ENCODE measurements around the gene SMARCC2.
"Not testable (repeated sequence)": the region's sequence is repeated elsewhere in the genome, so short reads cannot be mapped to it uniquely, and the experiment has no call there.

The SMARCC2 gene

DNA sequence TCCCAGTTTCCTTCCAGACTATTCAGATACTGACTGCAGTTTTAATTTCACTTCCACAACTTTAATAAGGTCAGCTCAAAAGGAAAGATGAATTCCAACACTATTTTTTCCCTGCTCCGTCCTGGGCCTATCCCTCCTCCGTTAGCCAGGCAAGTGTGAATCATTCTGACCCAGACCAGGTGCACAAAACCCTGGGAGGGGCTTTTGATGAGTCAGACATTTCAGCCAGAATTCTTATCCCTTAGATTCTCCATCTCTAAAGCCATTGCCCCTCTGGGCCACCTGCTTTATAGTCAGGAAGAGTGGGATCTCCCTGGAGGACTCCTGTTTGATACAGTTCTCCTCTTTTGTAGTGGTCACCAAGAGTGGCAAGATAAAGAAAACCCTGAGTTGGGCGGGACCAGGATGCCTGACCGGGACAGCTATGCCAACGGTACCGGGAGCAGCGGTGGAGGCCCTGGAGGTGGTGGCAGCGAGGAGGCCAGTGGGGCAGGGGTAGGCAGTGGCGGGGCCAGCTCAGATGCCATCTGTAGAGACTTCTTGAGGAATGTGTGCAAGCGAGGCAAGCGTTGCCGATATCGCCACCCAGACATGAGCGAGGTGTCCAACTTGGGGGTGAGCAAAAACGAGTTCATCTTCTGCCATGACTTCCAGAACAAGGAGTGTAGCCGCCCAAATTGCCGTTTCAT is 69.0 kb downstream of the SMARCC2 start:
- Histone ChIP-seq H3K36me3 (peaks cover 24% of the 10 kb centered on the region), H3K9me3 (ENCODE audit: severe bottlenecking) (peaks cover 6% of the 10 kb centered on the region), H3K27ac (no peak overlapping the region), H3K27me3 (ENCODE audit: insufficient read depth, low read depth, severe bottlenecking) (no peaks in the 10 kb centered on the region), H3K4me3 (ENCODE audit: low read depth, low read length) (no peak overlapping the region)
- TF ChIP-seq CTCF (IDR thresholded peaks at IDR 0.05; ENCODE audit: low read depth, low read length), result no peak
- no peak for DNase-seq

DNA sequence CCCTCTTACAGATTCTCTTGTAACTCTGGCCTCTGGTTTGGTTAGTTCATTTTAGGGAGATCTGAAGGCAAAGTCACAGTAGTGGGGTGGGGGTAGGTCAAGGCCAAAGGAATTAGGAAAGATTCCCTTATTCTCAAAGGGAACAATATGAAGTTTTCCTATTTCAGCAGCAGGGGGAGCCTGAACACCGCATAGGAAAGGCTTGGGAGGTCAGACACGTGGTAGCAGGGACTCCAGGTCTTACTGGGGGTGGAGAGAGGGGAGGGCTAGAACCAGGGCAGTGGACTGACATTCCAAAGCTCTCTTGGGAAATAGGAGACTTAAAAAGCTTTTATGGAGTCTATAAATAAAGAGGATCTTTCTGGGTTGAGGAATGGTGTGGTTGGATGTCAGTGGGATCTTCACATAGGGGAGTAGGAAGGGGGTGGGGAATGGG is 69.9 kb downstream of the SMARCC2 start:
- peak; percentile 68 for TF ChIP-seq CTCF (IDR thresholded peaks at IDR 0.05; ENCODE audit: low read depth, low read length)
- peak; percentile 84 for DNase-seq
- Histone ChIP-seq H3K9me3 (ENCODE audit: severe bottlenecking) (peaks cover 6% of the 10 kb centered on the region), H3K27ac (no peak overlapping the region), H3K27me3 (ENCODE audit: insufficient read depth, low read depth, severe bottlenecking) (no peaks in the 10 kb centered on the region), H3K36me3 (peaks cover 24% of the 10 kb centered on the region), H3K4me3 (ENCODE audit: low read depth, low read length) (peak overlapping the region; percentile 83)

DNA sequence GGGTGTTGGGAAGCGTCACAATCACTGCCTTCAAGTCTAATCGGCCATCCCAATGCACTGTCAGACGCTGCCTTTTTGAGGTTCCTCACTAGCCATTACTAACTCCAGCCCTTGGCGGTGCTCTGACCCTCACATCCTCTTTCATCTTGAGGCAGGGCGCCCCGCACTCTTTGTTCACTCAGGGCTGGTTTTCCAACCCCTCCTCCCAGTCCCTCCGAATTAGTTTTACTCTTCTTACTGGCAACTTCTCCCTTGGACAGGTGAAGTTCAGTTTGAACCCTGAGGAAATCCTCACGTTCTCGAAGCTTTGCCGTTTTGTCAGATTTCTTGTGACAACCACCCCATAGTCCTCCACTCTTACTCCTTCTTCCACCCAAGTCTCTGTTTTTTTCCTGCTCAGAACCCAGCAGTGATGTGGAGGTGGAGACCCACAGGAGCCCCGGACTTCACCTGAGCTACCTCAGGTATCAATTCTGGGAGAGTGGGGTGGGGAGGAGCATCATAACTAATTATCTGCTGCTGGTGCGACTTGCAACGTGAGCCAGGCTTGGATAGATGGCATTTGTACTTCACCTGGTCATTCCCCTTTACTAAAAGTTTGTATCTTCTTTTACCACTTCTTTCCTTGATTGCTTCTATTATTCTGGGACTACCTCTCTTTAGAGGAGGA is 70.5 kb downstream of the SMARCC2 start:
- H3K9me3 ChIP-seq (ENCODE audit: severe bottlenecking), result peaks cover 6% of the 10 kb centered on the region
- no peak for TF ChIP-seq CTCF (IDR thresholded peaks at IDR 0.05; ENCODE audit: low read depth, low read length)
- H3K4me3 ChIP-seq (ENCODE audit: low read depth, low read length), result peak overlapping the region; percentile 83
- H3K36me3 ChIP-seq, result peaks cover 30% of the 10 kb centered on the region
- H3K27ac ChIP-seq, result peak overlapping the region; percentile 79
- DNase-seq, result no peak
- H3K27me3 ChIP-seq (ENCODE audit: insufficient read depth, low read depth, severe bottlenecking), result no peaks in the 10 kb centered on the region

DNA sequence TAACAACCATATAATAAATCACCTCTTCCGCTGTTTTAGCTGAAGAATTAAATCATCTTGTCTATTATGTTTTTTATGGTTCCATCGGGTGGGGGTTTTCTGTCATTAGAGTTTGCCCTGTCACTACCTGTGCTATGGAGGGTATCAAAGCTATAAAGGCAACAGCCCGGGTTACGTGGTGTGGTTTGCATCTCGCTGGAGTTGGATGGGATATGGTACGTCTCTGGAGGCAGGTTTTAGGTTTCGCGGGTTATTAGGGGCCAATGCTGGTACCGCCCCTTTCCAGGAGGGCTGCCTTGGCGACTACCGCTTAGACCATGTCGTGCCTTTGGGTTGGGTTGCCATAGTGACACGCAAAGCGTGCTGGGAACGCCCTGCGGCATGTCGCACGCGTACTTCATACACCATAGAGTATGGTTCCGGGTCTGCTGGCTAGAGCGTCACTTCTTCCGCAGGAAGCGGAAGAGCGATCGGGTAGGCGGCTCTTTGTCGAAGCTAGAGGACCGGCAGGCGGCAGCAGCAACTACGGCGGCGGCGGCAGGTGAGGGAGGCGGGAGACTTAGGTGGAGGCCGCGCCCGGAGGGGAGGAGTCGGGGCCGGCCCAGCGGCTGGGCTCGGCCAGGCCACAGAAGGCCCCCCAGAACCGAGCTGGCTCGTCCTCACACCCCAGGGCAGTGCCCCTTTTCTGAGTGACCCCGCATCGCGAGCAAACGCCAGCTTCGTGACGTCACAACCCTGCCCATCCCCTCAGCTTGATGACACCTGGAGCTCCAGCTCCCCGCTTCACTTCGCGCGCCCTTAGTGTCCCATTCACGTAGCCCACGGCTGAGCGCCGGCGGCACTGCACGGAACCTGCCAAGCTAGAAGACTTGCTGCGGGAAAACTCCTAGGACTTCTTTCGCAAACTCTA is 71.2 kb downstream of the SMARCC2 start, which contains the start of gene ZC3H10:
Gene ZC3H10, plus strand, starts transcription at position 489 of the 910 bp plus-strand sequence. CDS start 2,297 bp downstream, outside the sequence.
- Histone ChIP-seq H3K36me3 (peaks cover 36% of the 10 kb centered on the region), H3K27me3 (ENCODE audit: insufficient read depth, low read depth, severe bottlenecking) (no peaks in the 10 kb centered on the region)
- peak; percentile 98 for DNase-seq

DNA sequence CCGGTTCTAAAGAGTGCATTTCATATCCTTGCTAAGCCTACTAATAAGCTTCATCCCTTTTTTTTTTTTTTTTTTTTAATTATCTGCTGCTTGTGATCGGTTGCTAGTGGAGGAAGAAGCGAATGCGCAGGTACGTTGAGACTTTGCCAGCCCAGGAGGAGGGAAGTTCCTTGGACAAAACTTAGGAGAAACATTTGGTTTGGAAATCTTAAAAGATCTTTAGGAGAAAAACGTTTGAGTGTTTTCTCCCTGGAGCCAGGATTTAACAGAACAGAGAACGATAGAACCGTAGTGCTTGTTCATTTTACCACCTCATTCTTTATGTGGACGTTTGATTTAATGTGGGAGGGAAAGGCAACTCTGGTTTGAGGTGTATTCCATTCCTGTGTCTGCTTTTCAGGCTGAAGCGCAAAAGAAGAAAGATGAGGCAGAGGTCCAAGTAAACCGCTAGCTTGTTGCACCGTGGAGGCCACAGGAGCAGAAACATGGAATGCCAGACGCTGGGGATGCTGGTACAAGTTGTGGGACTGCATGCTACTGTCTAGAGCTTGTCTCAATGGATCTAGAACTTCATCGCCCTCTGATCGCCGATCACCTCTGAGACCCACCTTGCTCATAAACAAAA is 72.1 kb downstream of the SMARCC2 start:
- not testable (repeated sequence) for H3K9me3 ChIP-seq (ENCODE audit: severe bottlenecking); DNase-seq; H3K27me3 ChIP-seq (ENCODE audit: insufficient read depth, low read depth, severe bottlenecking)
- Histone ChIP-seq H3K36me3 (peaks cover 43% of the 10 kb centered on the region), H3K4me3 (ENCODE audit: low read depth, low read length) (peak overlapping the region; percentile 96), H3K27ac (peak overlapping the region; percentile 89)

More for the DNA sequence above, 71.2 kb downstream of the SMARCC2 start, which contains the start of gene ZC3H10:
- TF ChIP-seq CTCF (IDR thresholded peaks at IDR 0.05; ENCODE audit: low read depth, low read length), result peak; percentile 53
- Histone ChIP-seq H3K27ac (peak within 1 kb of the TSS; percentile 89), H3K4me3 (ENCODE audit: low read depth, low read length) (peak within 1 kb of the TSS; percentile 96), H3K9me3 (ENCODE audit: severe bottlenecking) (peaks cover 6% of the 10 kb centered on the region)

Measured in WERI-Rb-1 (cell line).